Type B pancreatic cell (in vitro differentiated cells): Measurements from ENCODE around the gene TTC23. TPM values are rescaled to one million over a fixed set of nuclear protein-coding genes. Genes with fewer than 3 reads are reported as not detected.
A peak's percentile ranks its signal among the peaks of the same experiment; 100 is the strongest.

ENCODE experiments used
- DNase-seq: peaks from one replicate; pipeline ENCODE4 v3.0.0; 2021; ENCODE audit warnings: mixed read lengths; ENCODE audit not compliant: unreplicated experiment; ENCODE audit errors: extremely low spot score
- H3K27ac Mint-ChIP-seq: 2 replicates; pipeline ENCODE4 v1.8.0; 2021; ENCODE audit warnings: mild to moderate bottlenecking, mixed read lengths
- H3K27me3 Mint-ChIP-seq: 2 replicates; pipeline ENCODE4 v1.8.0; 2021; ENCODE audit warnings: mixed read lengths
- H3K36me3 Mint-ChIP-seq: 2 replicates; pipeline ENCODE4 v1.8.0; 2021; ENCODE audit warnings: mixed read lengths
- H3K4me1 Mint-ChIP-seq: one replicate; pipeline ENCODE4 v1.8.0; 2021; ENCODE audit warnings: mixed read lengths; ENCODE audit not compliant: unreplicated experiment
- H3K4me3 Mint-ChIP-seq: 2 replicates; pipeline ENCODE4 v1.8.0; 2021; ENCODE audit warnings: mild to moderate bottlenecking, mixed read lengths
- H3K9me3 Mint-ChIP-seq: 2 replicates; pipeline ENCODE4 v1.8.0; 2021; ENCODE audit warnings: mixed read lengths
- CTCF ChIP-seq: fragments of 200-600 bp; sonication (generic); conservative IDR thresholded peaks from 2 replicates; pipeline ENCODE4 v1.5.0; 2021; ENCODE audit warnings: antibody characterized with exemption, mild to moderate bottlenecking
- total RNA-seq: library from RNA; stranded (reverse); gene quantifications from 2 replicates; pipeline ENCODE4 v1.2.1, GENCODE V29; 2021; ENCODE audit warnings: low replicate concordance

The TTC23 gene
- total RNA-seq, 1 donor from 2014 or later: 26.4 TPM

- Mint-ChIP-seq H3K4me3 (no peak overlapping the region), H3K27me3 (no peaks in the 10 kb centered on the region), H3K4me1 (peaks cover 14% of the 10 kb centered on the region), H3K27ac (no peak overlapping the region), H3K9me3 (no peaks in the 10 kb centered on the region), H3K36me3 (peaks cover 18% of the 10 kb centered on the region)
- no peak for TF ChIP-seq CTCF
- DNase-seq: no peak
Observed at GRCh38 chr15:99140590-99140989, 108.8 kb downstream of the TTC23 start.

DNA sequence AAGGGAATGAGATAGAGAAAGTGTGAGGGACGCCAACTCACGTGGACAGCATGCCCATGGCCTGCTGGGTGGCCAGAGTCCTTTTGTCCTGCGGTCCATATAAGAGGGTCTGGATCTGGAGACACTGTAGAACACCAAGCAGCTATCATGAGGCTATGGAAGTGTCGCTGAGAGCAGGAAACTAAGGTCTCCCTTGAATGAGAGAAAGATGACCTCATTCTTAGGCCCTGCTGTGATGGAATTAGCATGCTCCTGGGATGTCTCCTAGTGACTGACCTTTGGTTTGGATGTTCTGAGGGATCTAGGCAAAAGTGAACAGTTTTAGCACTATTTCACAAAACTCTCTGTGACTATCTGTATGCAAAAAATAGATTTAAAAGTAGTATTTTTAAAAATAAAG lies 110.1 kb downstream of the TTC23 start:
- TF ChIP-seq CTCF: no peak
- Mint-ChIP-seq H3K4me1 (peaks cover 21% of the 10 kb centered on the region), H3K4me3 (no peak overlapping the region), H3K27ac (no peak overlapping the region), H3K36me3 (peaks cover 16% of the 10 kb centered on the region), H3K9me3 (no peaks in the 10 kb centered on the region), H3K27me3 (no peaks in the 10 kb centered on the region)
- DNase-seq: no peak

- H3K27ac Mint-ChIP-seq: no peak overlapping the region
- no peaks in the 10 kb centered on the region for H3K9me3 Mint-ChIP-seq
- TF ChIP-seq CTCF: no peak
- H3K27me3 Mint-ChIP-seq: no peaks in the 10 kb centered on the region
- H3K4me3 Mint-ChIP-seq: no peak overlapping the region
- peak; percentile 54 for DNase-seq
- H3K36me3 Mint-ChIP-seq: peaks cover 16% of the 10 kb centered on the region
- peaks cover 18% of the 10 kb centered on the region for H3K4me1 Mint-ChIP-seq
Observed at GRCh38 chr15:99138491-99138982, 110.8 kb downstream of the TTC23 start.

DNA sequence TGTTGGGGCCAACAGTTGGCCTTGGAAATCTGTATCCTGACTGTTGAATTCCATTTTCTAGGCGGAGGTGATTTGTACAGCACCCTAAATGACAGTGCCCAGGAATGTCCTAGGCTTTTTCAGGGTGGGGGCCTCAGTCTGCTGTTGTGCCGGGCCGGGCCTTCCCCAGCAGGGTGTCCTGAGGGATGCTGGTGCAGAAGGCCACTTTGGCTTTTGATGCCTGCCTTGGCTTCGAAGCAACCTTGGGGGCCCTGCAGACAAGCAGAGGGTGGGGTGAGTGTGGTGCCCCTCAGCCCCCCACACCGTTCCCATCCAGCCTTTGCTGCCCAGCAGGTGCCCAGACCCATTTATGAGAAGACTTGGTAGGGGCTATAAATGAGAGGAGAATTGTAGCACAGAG lies 111.5 kb downstream of the TTC23 start:
- no peak overlapping the region for H3K4me3 Mint-ChIP-seq
- no peaks in the 10 kb centered on the region for H3K27me3 Mint-ChIP-seq
- H3K27ac Mint-ChIP-seq: no peak overlapping the region
- H3K4me1 Mint-ChIP-seq: peaks cover 17% of the 10 kb centered on the region
- no peak for DNase-seq
- H3K36me3 Mint-ChIP-seq: peaks cover 16% of the 10 kb centered on the region
- TF ChIP-seq CTCF: no peak
- H3K9me3 Mint-ChIP-seq: no peaks in the 10 kb centered on the region

DNA sequence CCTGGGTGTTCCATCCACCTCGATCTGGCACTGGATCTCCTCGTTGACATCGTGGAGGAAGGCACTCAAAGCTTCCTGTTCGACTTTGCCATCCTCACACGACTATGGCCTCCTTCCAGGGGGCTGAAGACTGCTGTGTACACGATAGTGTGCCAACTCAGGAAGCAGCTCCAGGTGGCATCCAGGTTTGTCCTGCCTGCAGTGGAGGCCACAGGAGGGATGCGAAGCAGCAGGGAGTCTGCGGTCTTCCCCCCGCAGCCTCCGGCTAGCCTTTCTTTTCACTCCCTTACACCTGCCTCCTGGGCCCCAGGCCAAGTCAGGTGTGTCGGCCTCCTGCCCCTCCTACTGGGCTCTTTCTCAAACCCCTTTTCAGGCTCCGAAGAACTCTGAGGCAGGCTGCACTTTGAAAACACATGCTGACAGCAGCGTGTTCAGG lies 112.3 kb downstream of the TTC23 start:
- Mint-ChIP-seq H3K27me3 (no peaks in the 10 kb centered on the region), H3K36me3 (peaks cover 16% of the 10 kb centered on the region), H3K27ac (no peak overlapping the region), H3K4me3 (no peak overlapping the region), H3K4me1 (peaks cover 24% of the 10 kb centered on the region), H3K9me3 (no peaks in the 10 kb centered on the region)
- DNase-seq: peak; percentile 54
- no peak for TF ChIP-seq CTCF

- peaks cover 20% of the 10 kb centered on the region for H3K36me3 Mint-ChIP-seq
- no peak overlapping the region for H3K4me3 Mint-ChIP-seq
- peaks cover 24% of the 10 kb centered on the region for H3K4me1 Mint-ChIP-seq
- no peak for DNase-seq
- H3K27ac Mint-ChIP-seq: no peak overlapping the region
- no peaks in the 10 kb centered on the region for H3K27me3 Mint-ChIP-seq
- peaks cover 3% of the 10 kb centered on the region for H3K9me3 Mint-ChIP-seq
- no peak for TF ChIP-seq CTCF
Observed at GRCh38 chr15:99135194-99135593, 114.2 kb downstream of the TTC23 start.
